Rectal smooth muscle tissue (tissue), 1 donor: ENCODE measurements around the gene IL1RAPL2.

ENCODE experiments used
- H3K27ac ChIP-seq: one replicate; pipeline ENCODE4 v1.7.0; 2013; ENCODE audit warnings: low read depth, low read length, inconsistent platforms
- H3K27me3 ChIP-seq: one replicate; pipeline ENCODE4 v1.7.0; 2013; ENCODE audit warnings: low read length; ENCODE audit not compliant: control insufficient read depth, insufficient read depth
- H3K36me3 ChIP-seq: one replicate; pipeline ENCODE4 v1.7.0; 2013; ENCODE audit warnings: low read length; ENCODE audit not compliant: control insufficient read depth, insufficient read depth
- H3K4me1 ChIP-seq: one replicate; pipeline ENCODE4 v1.7.0; 2013; ENCODE audit warnings: low read length; ENCODE audit not compliant: control insufficient read depth, insufficient read depth
- H3K4me3 ChIP-seq: one replicate; pipeline ENCODE4 v1.7.0; 2013; ENCODE audit warnings: low read length
- H3K9ac ChIP-seq: one replicate; pipeline ENCODE4 v1.7.0; 2013; ENCODE audit warnings: low read length

IL1RAPL2 gene

GRCh38 chrX:105526431-105526830, 960.4 kb downstream of the IL1RAPL2 start:
- H3K27ac ChIP-seq = no peak overlapping the region
- H3K4me1 ChIP-seq = no peaks in the 10 kb centered on the region

GRCh38 chrX:105527759-105528158, 961.8 kb downstream of the IL1RAPL2 start:
- H3K4me3 ChIP-seq = no peak overlapping the region
- no peaks in the 10 kb centered on the region for H3K27me3 ChIP-seq
- no peak overlapping the region for H3K27ac ChIP-seq
- no peak overlapping the region for H3K9ac ChIP-seq
- H3K36me3 ChIP-seq = no peaks in the 10 kb centered on the region
- no peaks in the 10 kb centered on the region for H3K4me1 ChIP-seq

More at GRCh38 chrX:105526431-105526830, 960.4 kb downstream of the IL1RAPL2 start:
- H3K4me3 ChIP-seq = no peak overlapping the region
- H3K36me3 ChIP-seq = no peaks in the 10 kb centered on the region
- H3K27me3 ChIP-seq = no peaks in the 10 kb centered on the region
- no peak overlapping the region for H3K9ac ChIP-seq

GRCh38 chrX:105533951-105534350, 968.0 kb downstream of the IL1RAPL2 start:
- Histone ChIP-seq H3K27me3 (no peaks in the 10 kb centered on the region), H3K4me1 (no peaks in the 10 kb centered on the region), H3K27ac (no peak overlapping the region), H3K4me3 (no peak overlapping the region), H3K9ac (no peak overlapping the region), H3K36me3 (no peaks in the 10 kb centered on the region)

- Histone ChIP-seq H3K36me3 (no peaks in the 10 kb centered on the region), H3K27ac (no peak overlapping the region), H3K9ac (no peak overlapping the region), H3K4me1 (no peaks in the 10 kb centered on the region), H3K4me3 (no peak overlapping the region), H3K27me3 (no peaks in the 10 kb centered on the region)
These were observed 977.3 kb downstream of the IL1RAPL2 start for GRCh38 chrX:105543283-105543682.

- no peak overlapping the region for H3K9ac ChIP-seq
- no peaks in the 10 kb centered on the region for H3K27me3 ChIP-seq
- no peak overlapping the region for H3K27ac ChIP-seq
These were observed 984.2 kb downstream of the IL1RAPL2 start for GRCh38 chrX:105550043-105550663.

GRCh38 chrX:105552395-105552794, 986.4 kb downstream of the IL1RAPL2 start:
- Histone ChIP-seq H3K9ac (no peak overlapping the region), H3K4me3 (no peak overlapping the region), H3K27ac (no peak overlapping the region), H3K36me3 (no peaks in the 10 kb centered on the region), H3K4me1 (no peaks in the 10 kb centered on the region), H3K27me3 (no peaks in the 10 kb centered on the region)

More at GRCh38 chrX:105550043-105550663, 984.2 kb downstream of the IL1RAPL2 start:
- H3K36me3 ChIP-seq = no peaks in the 10 kb centered on the region
- H3K4me1 ChIP-seq = no peaks in the 10 kb centered on the region
- H3K4me3 ChIP-seq = no peak overlapping the region

GRCh38 chrX:105553118-105553517, 987.1 kb downstream of the IL1RAPL2 start:
- H3K27ac ChIP-seq = no peak overlapping the region
- no peak overlapping the region for H3K9ac ChIP-seq
- H3K4me1 ChIP-seq = no peaks in the 10 kb centered on the region
- no peaks in the 10 kb centered on the region for H3K27me3 ChIP-seq
- no peak overlapping the region for H3K4me3 ChIP-seq
- no peaks in the 10 kb centered on the region for H3K36me3 ChIP-seq

- no peak overlapping the region for H3K4me3 ChIP-seq
These were observed 998.5 kb downstream of the IL1RAPL2 start for GRCh38 chrX:105564501-105564900.

GRCh38 chrX:105565856-105566255, 999.9 kb downstream of the IL1RAPL2 start:
- Histone ChIP-seq H3K36me3 (no peaks in the 10 kb centered on the region), H3K27ac (no peak overlapping the region), H3K9ac (no peak overlapping the region), H3K4me3 (no peak overlapping the region), H3K27me3 (no peaks in the 10 kb centered on the region), H3K4me1 (no peaks in the 10 kb centered on the region)

More at GRCh38 chrX:105564501-105564900, 998.5 kb downstream of the IL1RAPL2 start:
- Histone ChIP-seq H3K36me3 (no peaks in the 10 kb centered on the region), H3K4me1 (no peaks in the 10 kb centered on the region), H3K27ac (no peak overlapping the region), H3K27me3 (no peaks in the 10 kb centered on the region), H3K9ac (no peak overlapping the region)

GRCh38 chrX:105567082-105567481, 1001.1 kb downstream of the IL1RAPL2 start:
- Histone ChIP-seq H3K27ac (no peak overlapping the region), H3K9ac (no peak overlapping the region), H3K4me1 (no peaks in the 10 kb centered on the region), H3K36me3 (no peaks in the 10 kb centered on the region), H3K4me3 (no peak overlapping the region), H3K27me3 (no peaks in the 10 kb centered on the region)

- Histone ChIP-seq H3K27ac (no peak overlapping the region), H3K9ac (no peak overlapping the region), H3K4me1 (no peaks in the 10 kb centered on the region), H3K27me3 (no peaks in the 10 kb centered on the region), H3K4me3 (no peak overlapping the region), H3K36me3 (no peaks in the 10 kb centered on the region)
These were observed 1042.7 kb downstream of the IL1RAPL2 start for GRCh38 chrX:105608745-105609144.

- no peaks in the 10 kb centered on the region for H3K4me1 ChIP-seq
- no peaks in the 10 kb centered on the region for H3K27me3 ChIP-seq
- H3K4me3 ChIP-seq = no peak overlapping the region
- H3K27ac ChIP-seq = no peak overlapping the region
- H3K36me3 ChIP-seq = no peaks in the 10 kb centered on the region
- no peak overlapping the region for H3K9ac ChIP-seq
These were observed 1043.5 kb downstream of the IL1RAPL2 start for GRCh38 chrX:105609530-105609929.

- no peaks in the 10 kb centered on the region for H3K27me3 ChIP-seq
- no peak overlapping the region for H3K27ac ChIP-seq
- H3K36me3 ChIP-seq = no peaks in the 10 kb centered on the region
- no peaks in the 10 kb centered on the region for H3K4me1 ChIP-seq
- H3K4me3 ChIP-seq = no peak overlapping the region
- H3K9ac ChIP-seq = no peak overlapping the region
These were observed 1044.4 kb downstream of the IL1RAPL2 start for GRCh38 chrX:105610411-105610810.
